ENCODE results near the gene C2CD4C.
"Not testable (repeated sequence)": the region's sequence is repeated elsewhere in the genome, so short reads cannot be mapped to it uniquely, and the experiment has no call there.

C2CD4C gene

DNA sequence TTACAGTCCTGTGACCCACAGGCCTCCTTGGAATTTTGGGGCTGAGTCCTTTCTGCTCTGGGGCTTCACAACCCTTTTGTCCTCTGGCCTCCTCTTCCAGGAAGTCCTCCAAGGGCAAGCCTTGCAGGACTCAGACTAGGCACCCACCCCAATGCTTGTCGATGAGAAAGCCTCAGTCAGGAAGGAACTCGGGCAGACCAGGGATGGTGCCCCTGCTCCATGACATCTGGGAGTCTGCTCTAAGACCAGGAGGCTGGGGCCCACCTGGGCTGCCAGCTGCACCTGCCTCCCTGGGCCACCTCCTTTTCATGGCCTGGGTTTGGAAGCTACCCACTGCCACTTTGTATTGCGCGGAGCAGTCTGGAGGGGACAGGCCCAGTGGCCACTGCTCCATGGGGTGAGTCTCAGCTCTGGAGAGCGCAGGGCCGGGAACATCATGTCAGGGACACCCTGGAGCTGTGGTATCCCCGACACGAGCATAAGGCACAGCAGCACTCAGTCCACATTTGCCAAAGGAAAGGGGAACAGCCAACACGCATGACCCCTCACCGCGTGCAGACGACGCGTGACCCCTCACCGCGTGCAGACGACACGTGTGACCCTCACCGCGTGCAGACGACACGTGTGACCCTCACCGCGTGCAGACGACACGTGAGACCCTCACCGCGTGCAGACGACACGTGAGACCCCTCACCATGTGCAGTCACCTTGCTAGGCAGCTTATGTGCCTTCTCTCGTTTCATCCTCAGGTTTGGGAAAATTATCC is 10.8 kb downstream of the C2CD4C start:
- FAIRE-seq = no peak

DNA sequence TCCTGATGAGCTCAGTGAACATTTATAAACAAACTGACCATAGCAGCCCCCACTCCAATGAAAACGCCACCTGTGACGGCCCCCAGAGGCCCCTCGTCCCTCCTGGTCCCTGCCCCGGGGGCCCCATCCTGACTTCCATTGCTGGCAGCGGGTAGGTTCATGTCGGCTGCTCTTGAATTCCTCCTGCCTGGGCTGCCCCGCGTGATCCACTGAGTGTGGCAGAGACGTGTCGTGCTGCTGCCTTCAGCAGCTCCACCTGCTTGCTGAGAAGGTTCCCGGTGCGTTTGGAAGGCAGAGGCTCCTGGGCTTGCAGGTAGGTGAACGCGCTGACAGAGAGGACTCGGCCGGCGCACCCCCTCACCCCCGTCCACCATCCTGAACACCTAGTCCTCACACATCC is 11.6 kb downstream of the C2CD4C start:
- FAIRE-seq = no peak

DNA sequence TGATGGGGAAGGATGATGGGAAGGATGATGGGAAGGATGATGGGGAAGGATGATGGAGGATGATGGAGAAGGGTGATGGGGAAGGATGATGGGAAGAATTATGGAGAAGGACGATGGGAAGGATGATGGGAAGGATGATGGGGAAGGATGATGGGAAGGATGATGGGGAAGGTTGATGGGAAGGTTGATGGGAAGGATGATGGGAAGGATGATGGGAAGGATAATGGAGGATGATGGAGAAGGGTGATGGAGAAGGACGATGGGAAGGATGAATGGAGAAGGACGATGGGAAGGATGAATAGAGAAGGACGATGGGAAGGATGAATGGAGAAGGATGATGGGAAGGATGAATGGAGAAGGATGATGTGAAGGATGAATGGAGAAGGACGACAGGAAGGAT is 13.5 kb downstream of the C2CD4C start:
- no peak for FAIRE-seq

DNA sequence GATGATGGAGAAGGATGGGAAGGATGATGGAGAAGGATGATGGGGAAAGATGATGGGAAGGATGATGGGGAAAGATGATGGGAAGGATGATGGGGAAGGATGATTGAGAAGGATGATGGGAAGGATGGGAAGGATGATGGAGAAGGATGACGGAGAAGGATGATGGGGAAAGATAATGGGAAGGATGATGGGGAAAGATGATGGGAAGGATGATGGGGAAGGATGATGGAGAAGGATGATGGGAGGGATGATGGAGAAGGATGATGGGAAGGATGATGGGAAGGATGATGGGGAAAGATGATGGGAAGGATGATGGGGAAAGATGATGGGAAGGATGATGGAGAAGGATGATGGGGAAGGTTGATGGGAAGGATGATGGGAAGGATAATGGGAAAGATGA is 14.1 kb downstream of the C2CD4C start:
- FAIRE-seq = not testable (repeated sequence)

DNA sequence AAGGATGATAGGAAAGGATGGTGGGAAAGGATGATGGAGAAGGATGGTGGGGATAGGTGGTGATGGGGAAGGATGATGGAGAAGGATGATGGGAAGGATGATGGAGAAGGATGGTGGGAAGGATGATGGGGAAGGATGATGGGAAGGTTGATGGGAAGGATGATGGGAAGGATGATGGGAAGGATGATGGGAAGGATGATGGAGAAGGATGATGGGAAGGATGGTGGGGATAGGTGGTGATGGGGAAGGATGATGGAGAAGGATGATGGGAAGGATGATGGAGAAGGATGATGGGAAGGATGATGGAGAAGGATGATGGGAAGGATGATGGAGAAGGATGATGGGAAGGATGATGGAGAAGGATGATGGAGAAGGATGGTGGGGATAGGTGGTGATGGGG is 15.4 kb downstream of the C2CD4C start:
- FAIRE-seq = not testable (repeated sequence)

DNA sequence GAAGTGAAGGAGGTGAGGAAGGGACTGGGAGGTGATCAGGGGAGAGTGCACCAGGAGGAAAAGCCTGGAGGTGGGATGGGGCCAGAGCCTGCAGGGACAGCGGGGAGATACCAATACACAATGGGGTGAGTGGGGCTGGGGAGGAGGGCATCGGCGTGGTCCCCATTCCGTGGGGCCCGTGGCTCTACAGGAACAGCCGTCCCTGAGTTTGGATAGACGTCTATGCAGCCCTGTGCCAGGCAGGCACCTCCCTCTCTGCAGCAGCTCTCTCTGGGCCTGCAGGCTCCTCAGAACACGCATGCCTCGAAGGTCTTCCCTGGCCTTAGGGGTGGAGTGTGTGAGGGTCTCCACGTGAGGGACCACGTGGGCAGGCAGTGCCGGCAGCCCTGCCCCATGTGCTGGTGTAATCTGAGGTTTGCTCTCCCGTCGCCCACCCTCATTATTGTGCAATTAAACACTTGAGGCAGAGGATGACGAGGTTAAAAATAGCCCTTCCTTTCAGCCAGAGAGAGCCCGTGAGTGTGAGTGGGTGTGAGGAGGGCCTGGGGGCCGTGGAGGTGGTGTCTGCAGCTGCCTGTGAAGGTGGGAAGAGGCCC is 16.5 kb downstream of the C2CD4C start:
- FAIRE-seq = no peak

DNA sequence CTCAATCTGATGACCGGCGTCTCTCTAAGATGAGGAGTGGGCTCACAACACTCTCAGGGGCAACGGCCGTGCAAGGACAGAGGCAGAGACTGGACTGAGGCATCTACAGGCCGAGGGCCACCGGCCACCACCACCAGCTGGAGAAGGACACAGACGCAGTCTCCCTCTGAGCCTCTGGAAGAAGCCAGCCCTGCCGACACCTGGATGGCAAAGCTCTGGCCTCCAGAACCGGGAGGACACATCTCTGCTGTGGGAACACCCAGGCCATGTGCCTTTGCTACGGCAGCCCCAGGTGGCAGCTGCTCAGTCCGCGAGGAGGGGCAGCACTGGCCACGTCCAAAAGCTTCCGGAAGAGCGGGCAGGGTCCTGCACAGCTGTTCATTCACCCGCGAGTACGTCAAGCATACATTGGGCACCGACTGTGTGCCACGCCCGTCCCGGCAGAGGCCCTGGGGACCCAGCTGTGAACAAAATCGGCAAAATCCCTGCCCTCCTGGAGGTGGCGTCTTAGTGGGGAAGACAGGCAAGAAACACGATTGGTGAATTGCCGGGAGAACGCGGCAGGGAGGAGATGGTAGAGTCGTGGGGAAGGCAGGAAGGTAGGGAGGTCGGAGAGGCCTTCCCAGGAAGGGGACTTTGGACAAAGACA is 17.1 kb downstream of the C2CD4C start:
- no peak for FAIRE-seq

DNA sequence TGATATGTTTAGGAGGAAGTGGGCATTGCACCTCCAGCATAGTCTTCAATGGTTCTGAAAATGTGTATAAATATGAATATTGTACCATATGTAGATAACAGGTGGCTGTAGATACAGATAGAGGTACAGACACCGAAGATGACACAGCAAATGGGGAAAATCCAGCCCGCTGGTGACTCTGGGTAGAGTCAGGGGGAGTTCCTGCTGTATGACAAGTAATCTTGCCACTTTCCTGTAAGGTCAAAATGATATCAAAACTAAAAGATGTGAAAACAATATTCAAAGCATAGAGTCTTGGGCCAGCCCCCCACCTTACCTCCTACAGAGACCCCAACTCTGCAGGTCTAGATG is 17.8 kb downstream of the C2CD4C start:
- no peak for FAIRE-seq

DNA sequence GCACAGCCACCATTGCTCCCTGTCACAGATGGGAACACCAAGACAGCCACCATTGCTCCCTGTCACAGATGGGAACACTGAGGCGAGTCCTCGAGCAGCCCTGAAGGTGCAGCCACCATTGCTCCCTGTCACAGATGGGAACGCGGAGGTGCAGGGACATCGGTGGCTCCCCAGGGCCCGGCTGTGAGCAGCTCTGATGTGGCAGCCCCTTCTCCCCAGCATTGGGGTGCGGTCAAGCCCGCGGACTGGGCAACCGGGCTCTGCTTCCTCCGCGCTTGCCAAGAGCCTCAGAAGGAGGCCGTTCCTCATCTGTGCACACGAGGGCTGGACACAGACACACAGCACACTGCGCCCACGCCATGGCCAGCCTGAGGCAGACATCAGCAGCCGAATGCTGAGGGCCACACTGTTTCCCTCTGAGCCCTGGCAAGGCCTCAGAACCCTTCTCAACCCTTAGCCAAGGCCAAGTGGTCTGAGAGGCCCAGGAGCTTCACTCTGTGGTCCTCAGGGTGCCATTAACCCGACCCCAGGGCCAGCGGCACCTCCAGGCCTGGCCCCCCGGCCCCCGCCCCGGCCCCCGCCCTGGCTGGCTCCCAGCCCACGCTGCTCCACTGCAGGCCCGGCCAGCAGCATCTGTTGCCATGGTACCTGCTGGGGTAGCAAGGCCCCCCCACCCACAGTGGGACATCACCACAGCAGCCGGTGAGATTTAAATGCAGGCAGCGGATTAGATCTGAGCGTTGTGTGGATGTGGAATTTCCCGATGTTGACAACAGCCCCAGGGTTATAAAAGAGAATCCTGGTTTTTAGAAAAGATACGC is 18.4 kb downstream of the C2CD4C start:
- FAIRE-seq = no peak

DNA sequence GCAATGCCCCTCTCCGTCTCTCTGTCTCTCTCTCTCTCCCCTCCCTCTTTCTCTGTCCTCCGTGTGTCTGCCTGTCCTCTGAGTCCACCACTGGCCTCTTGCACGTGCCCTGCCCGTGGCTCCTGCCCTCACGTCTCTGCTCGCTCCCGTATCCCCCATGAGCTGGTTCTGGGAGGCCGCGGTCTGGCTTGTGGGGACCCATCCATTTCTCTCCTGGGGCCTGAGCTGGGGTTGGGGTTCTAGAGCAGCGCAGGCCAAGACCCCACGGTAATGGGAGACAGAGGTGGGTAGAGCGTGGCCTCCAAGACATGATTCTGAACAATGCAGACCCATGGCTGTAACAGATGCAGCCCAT is 19.0 kb downstream of the C2CD4C start:
- no peak for FAIRE-seq

DNA sequence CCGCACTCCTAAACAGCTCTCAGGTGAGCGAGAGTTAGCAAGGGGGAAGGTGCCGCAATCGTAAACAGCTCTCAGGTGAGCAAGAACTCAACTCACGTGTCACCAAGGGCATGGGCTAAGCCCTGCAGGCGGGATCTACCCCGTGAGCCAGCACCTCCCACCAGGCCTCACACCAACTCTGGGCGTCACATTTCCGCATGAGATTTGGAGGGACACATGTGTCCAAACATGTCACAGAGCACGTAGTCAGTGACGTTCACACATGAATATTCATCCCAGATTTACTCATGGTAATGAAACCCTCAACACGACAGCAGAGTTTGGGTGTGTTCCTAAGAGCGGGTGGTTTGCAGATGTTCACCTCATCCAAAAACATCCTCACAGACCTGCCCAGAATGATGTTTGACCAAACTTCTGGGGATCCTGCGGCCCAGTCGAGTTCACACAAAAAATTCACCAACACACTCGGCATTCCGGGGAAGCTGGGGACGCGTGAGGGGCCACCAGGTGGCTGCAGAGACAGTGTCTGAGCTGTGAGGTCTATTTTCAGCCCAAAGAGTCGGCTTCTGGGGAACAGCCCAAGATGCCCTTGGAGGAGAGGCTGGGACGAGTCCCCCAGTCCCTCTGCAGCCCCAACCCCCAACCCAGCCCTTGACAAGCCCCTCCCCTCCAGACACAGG is 19.6 kb downstream of the C2CD4C start:
- FAIRE-seq = no peak

DNA sequence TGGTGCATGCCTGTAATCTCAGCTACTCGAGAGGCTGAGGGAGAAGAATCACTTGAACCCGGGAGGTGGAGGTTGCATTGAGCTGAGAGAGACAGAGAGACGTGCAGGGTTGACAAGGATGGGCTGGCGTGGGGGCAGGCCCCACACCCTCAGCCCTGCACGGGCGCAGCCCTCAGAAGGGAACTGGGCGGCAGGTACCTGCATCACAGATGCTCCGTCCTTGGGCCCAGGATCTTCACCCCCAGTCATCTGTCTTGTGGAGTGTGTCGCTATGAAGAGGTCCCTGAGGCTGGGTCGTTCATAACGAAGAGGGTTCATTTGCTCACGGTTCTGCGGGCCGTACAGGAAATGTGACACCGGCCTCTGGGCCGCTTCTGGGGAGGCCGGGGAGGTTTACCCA is 20.3 kb downstream of the C2CD4C start:
- FAIRE-seq = no peak

DNA sequence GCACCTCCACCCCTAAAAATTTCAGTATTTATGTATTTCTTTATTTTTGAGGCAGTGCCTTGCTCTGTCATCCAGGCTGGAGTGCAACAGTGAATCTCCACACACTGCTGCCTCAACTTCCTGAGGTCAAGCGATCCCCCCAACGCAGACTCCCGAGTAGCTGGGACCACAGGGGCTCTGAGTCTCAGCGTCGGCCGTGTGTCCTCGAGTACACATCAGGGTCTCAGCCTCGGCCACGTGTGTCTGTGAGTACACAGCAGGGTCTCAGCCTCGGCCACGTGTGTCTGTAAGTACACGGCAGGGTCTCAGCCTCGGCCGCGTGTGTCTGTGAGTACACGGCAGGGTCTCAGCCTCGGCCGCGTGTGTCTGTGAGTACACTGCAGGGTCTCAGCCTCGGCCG is 21.2 kb downstream of the C2CD4C start:
- FAIRE-seq = no peak

DNA sequence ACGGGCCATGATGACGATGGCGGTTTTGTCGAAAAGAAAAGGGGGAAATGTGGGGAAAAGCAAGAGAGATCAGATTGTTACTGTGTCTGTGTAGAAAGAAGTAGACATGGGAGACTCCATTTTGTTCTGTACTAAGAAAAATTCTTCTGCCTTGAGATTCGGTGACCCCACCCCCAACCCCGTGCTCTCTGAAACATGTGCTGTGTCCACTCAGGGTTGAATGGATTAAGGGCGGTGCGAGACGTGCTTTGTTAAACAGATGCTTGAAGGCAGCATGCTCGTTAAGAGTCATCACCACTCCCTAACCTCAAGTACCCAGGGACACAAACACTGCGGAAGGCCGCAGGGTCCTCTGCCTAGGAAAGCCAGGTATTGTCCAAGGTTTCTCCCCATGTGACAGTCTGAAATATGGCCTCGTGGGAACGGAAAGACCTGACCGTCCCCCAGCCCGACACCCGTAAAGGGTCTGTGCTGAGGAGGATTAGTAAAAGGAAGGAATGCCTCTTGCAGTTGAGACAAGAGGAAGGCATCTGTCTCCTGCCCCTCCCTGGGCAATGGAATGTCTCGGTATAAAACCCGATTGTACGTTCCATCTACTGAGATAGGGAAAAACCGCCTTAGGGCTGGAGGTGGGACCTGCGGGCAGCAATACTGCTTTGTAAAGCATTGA is 22.2 kb downstream of the C2CD4C start:
- FAIRE-seq = not testable (repeated sequence)

DNA sequence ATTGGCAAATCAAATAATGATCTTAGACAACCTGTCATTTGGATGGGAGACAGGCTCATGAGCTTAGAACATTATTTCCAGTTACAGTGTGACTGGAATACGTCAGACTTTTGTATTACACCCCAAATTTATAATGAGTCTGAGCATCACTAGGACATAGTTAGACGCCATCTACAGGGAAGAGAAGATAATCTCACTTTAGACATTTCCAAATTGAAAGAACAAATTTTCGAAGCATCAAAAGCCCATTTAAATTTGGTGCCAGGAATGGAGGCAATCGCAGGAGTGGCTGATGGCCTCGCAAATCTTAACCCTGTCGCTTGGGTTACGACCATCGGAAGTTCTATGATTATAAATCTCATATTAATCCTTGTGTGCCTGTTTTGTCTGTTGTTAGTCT is 22.8 kb downstream of the C2CD4C start:
- FAIRE-seq = not testable (repeated sequence)

DNA sequence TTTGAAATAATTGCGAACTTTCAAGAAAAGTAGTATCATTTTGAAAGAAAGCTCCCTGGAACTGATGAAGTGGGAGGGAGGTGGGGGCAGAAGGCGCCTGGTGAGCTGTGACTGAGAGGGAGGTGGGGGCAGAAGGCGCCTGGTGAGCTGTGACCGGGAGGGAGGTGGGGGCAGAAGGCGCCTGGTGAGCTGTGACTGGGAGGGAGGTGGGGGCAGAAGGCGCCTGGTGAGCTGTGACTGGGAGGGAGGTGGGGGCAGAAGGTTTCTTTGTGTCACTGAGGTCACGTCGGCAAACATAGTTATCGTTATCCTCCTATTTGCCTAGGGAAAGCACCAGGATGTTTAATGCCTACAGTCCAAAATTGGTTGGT is 24.2 kb downstream of the C2CD4C start:
- FAIRE-seq = no peak

DNA sequence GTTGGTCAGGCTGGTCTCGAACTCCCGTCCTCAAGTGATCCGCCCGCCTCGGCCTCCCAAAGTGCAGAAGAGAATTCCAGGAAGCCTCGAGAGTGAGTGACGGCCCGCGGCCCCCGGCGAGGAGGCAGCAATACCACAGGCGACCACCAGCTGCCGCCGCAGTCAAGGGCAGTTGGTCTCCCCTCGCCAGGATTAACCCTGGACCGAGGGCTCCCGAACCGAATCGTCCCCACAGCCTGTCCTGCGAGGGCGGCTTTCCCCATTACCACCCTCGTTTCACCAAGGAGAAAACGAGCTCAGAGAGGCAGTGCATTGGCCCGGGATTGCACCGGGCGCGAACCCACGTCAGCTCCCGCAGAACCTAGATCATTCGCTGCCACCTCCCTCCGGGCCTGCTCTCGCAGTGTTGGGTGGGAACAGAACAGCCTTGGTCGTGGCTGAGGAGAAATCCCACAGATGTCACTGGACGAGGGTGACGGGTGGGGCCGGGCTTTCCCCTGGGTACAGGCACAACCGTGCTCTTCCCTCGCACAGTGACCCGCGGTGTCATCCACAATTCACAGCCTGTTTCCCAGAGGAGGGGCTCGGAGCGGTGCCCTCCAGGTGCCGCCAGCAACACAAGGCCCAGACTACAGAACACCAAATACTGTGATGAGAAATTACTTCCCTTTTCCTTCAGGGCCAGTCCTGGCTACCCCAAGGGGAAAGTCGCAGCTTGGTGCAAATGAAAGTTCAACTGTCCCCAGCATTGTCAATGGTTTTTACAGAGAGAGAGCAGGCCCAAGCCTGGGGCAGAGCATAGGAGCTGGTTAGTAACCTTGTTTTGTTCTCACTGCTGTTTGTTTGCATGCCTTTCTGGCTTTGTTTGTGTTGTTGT is 24.8 kb downstream of the C2CD4C start:
- no peak for FAIRE-seq

DNA sequence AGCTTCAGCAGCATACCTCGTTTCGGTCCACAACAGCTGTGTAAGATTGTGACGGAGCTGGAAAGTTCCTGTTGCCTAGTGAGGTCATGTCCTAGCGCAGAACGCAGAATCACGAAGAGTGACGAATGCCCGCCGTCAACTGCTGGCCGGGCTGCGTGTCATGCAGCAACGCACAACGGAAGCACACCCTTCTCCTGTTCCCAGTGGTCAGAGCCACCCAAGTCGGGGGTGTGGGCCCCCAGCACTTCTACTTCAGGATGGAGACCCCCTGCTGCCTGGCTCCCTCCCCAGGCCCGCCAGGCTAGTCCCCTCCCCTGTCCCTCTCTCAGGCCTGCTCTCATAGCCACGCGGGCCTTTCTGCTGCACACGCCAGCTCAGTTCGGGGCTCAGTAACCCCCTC is 25.9 kb downstream of the C2CD4C start:
- no peak for FAIRE-seq

DNA sequence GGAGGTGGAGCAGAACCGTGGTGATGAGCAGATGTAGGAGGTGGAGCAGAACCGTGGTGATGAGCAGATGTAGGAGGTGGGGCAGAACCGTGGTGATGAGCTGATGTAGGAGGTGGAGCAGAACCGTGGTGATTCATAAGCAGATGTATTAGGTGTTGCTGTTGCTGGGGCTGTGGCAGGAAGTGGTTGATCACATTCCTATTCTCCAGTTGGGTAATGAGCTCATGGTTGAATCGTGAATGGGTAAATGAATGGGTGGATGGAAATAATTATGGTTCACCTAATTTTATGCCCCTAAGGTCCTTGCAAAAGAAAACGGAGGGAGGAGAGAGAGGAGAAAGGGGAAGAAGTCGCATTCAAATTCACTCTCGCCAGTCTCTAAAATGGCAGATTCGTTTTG is 26.4 kb downstream of the C2CD4C start:
- FAIRE-seq = not testable (repeated sequence)

DNA sequence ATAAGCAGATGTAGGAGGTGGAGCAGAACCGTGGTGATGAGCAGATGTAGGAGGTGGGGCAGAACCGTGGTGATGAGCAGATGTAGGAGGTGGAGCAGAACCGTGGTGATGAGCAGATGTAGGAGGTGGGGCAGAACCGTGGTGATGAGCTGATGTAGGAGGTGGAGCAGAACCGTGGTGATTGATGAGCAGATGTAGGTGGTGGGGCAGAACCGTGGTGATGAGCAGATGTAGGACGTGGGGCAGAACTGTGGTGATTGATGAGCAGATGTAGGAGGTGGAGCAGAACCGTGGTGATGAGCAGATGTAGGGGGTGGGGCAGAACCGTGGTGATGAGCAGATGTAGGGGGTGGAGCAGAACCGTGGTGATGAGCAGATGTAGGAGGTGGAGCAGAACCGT is 27.0 kb downstream of the C2CD4C start:
- FAIRE-seq = not testable (repeated sequence)

DNA sequence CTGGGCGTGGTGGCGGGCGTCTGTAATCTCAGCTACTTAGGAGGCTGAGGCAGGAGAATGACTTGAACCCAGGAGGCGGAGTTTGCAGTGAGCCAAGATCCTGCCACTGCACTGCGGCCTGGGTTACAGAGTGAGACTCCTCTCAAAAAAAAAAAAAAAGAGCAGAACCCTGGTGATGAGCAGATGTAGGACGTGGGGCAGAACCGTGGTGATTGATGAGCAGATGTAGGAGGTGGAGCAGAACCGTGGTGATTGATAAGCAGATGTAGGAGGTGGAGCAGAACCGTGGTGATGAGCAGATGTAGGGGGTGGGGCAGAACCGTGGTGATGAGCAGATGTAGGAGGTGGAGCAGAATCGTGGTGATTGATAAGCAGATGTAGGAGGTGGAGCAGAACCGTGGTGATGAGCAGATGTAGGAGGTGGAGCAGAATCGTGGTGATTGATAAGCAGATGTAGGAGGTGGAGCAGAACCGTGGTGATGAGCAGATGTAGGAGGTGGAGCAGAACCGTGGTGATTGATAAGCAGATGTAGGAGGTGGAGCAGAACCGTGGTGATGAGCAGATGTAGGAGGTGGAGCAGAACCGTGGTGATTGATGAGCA is 28.2 kb downstream of the C2CD4C start:
- not testable (repeated sequence) for FAIRE-seq
